IMR-90 (cell line): ENCODE results near the gene NUDT8. TPM values are rescaled to one million over a fixed set of nuclear protein-coding genes. Genes with fewer than 3 reads are reported as not detected.

Experiments used
- ATAC-seq: fragments of 200-7000 bp; cut with Tn5 transposase; 2 replicates; pipeline ENCODE4 v1.9.1; 2020; ENCODE audit warnings: low read depth, mild to moderate bottlenecking, moderate library complexity
- BruUV-seq: library from RNA; stranded (reverse); fragments of 400-500 nt; replicated peaks from 2 replicates; lab custom pipeline; 2021; lab: Mats Ljungman, UMichigan
- CTCF ChIA-PET: fragments of 300-600 bp; formaldehyde crosslinking; extraction: SDS; loops from one replicate; lab custom pipeline; 2021; ENCODE audit warnings: antibody characterized with exemption; lab: Yijun Ruan, JAX
- POLR2A ChIA-PET: fragments of 300-600 bp; sonication (Branson Sonifier 250); formaldehyde crosslinking; loops from one replicate; lab custom pipeline; 2022; ENCODE audit warnings: antibody characterized with exemption; ENCODE audit not compliant: unreplicated experiment; lab: Charles Lee
- DNase-seq: peaks from one replicate; pipeline ENCODE4 v3.0.0; 2013
- H2AFZ ChIP-seq: replicated peaks from 2 replicates; pipeline ENCODE3; 2013; ENCODE audit warnings: low read length, mild to moderate bottlenecking; ENCODE audit not compliant: poor library complexity
- H2AK5ac ChIP-seq: 2 replicates; pipeline ENCODE4 v1.6.1; 2013; ENCODE audit warnings: low read depth, low read length, inconsistent platforms
- H2AK9ac ChIP-seq: replicated peaks from 2 replicates; pipeline ENCODE3; 2013; ENCODE audit warnings: mild to moderate bottlenecking, low read depth, low read length, moderate library complexity; ENCODE audit not compliant: poor library complexity
- H2BK120ac ChIP-seq: 2 replicates; pipeline ENCODE4 v1.6.1; 2013; ENCODE audit warnings: low read depth, low read length, inconsistent platforms
- H2BK15ac ChIP-seq: 3 replicates; pipeline ENCODE4 v1.6.1; 2013; ENCODE audit warnings: low read depth, low read length, inconsistent platforms
- H2BK20ac ChIP-seq: 2 replicates; pipeline ENCODE4 v1.6.1; 2013; ENCODE audit warnings: low read depth, mild to moderate bottlenecking, inconsistent platforms, low read length, moderate library complexity
- H2BK5ac ChIP-seq: 2 replicates; pipeline ENCODE4 v1.6.1; 2013; ENCODE audit warnings: mild to moderate bottlenecking, low read depth, low read length, inconsistent platforms; ENCODE audit not compliant: poor library complexity, severe bottlenecking
- H3K14ac ChIP-seq: replicated peaks from 2 replicates; pipeline ENCODE4 v1.6.1; 2013; ENCODE audit warnings: low read depth, low read length, inconsistent platforms
- H3K18ac ChIP-seq: 2 replicates; pipeline ENCODE4 v1.6.1; 2013; ENCODE audit warnings: low read depth, low read length, control low read depth
- H3K23ac ChIP-seq: 2 replicates; pipeline ENCODE4 v1.6.1; 2013; ENCODE audit warnings: low read depth, low read length, inconsistent platforms
- H3K27ac ChIP-seq: 2 replicates; pipeline ENCODE4 v1.5.1; 2013; ENCODE audit warnings: mild to moderate bottlenecking, control low read depth, low read length; ENCODE audit not compliant: insufficient read depth
- H3K27me3 ChIP-seq: 2 replicates; pipeline ENCODE4 v1.6.1; 2013; ENCODE audit warnings: low read length; ENCODE audit not compliant: control insufficient read depth, insufficient read depth
- H3K36me3 ChIP-seq: 2 replicates; pipeline ENCODE4 v1.6.1; 2013; ENCODE audit warnings: low read length, mixed read lengths; ENCODE audit not compliant: control insufficient read depth, insufficient read depth
- H3K4ac ChIP-seq: 2 replicates; pipeline ENCODE4 v1.6.1; 2013; ENCODE audit warnings: low read depth, low read length, inconsistent platforms
- H3K4me1 ChIP-seq: 2 replicates; pipeline ENCODE4 v1.6.1; 2013; ENCODE audit warnings: low read length, mixed read lengths; ENCODE audit not compliant: control insufficient read depth, insufficient read depth
- H3K4me2 ChIP-seq: 2 replicates; pipeline ENCODE4 v1.6.1; 2013; ENCODE audit warnings: low read depth, mild to moderate bottlenecking, control low read depth, low read length, moderate library complexity
- H3K4me3 ChIP-seq: 2 replicates; pipeline ENCODE4 v1.5.1; 2013; ENCODE audit warnings: low read depth, mild to moderate bottlenecking, control low read depth, low read length, moderate library complexity; ENCODE audit not compliant: insufficient read depth
- H3K56ac ChIP-seq: 2 replicates; pipeline ENCODE4 v1.6.1; 2013; ENCODE audit warnings: low read length, inconsistent platforms; ENCODE audit not compliant: insufficient read depth; ENCODE audit errors: extremely low read depth
- H3K79me1 ChIP-seq, 2 experiments: 2 replicates each; pipeline ENCODE4 v1.6.1; 2013; ENCODE audit warnings: low read length in 2 of 2, inconsistent platforms in 1 of 2, low read depth in 1 of 2
- H3K9ac ChIP-seq: 2 replicates; pipeline ENCODE4 v1.6.1; 2013; ENCODE audit warnings: low read depth, low read length, control low read depth
- H3K9me1 ChIP-seq: 2 replicates; pipeline ENCODE4 v1.6.1; 2013; ENCODE audit warnings: low read length, inconsistent platforms; ENCODE audit not compliant: insufficient read depth
- H3K9me3 ChIP-seq: 2 replicates; pipeline ENCODE4 v1.6.1; 2013; ENCODE audit warnings: low read length; ENCODE audit not compliant: control insufficient read depth, insufficient read depth
- H4K20me1 ChIP-seq: 2 replicates; pipeline ENCODE4 v1.6.1; 2013; ENCODE audit warnings: low read length, inconsistent platforms; ENCODE audit not compliant: insufficient read depth
- H4K5ac ChIP-seq: 2 replicates; pipeline ENCODE4 v1.6.1; 2013; ENCODE audit warnings: mild to moderate bottlenecking, low read depth, low read length, control low read depth
- H4K8ac ChIP-seq, 2 experiments: 2 replicates each; pipeline ENCODE4 v1.6.1; 2013; ENCODE audit warnings: low read depth in 2 of 2, low read length in 2 of 2, control low read depth in 1 of 2, inconsistent platforms in 1 of 2
- H4K91ac ChIP-seq: 2 replicates; pipeline ENCODE4 v1.6.1; 2013; ENCODE audit warnings: low read depth, low read length, inconsistent platforms; ENCODE audit not compliant: insufficient read depth
- CEBPB ChIP-seq: IDR thresholded peaks from 2 replicates; pipeline ENCODE4 v1.6.1; 2012; ENCODE audit warnings: low read depth, low read length, improper control_type of control experiment
- FOS ChIP-seq: fragments of 150-350 bp; IDR thresholded peaks from 2 replicates; pipeline ENCODE4 v1.6.1; 2016; ENCODE audit warnings: low read depth, low read length
- MAFK ChIP-seq: IDR thresholded peaks from 2 replicates; pipeline ENCODE4 v1.6.1; 2012; ENCODE audit warnings: low read depth, low read length, improper control_type of control experiment
- MXI1 ChIP-seq: IDR thresholded peaks from 2 replicates; pipeline ENCODE4 v1.6.1; 2012; ENCODE audit warnings: low read depth, mild to moderate bottlenecking, low read length, moderate library complexity, borderline replicate concordance
- NFE2L2 ChIP-seq: fragments of 150-350 bp; IDR thresholded peaks from 2 replicates; pipeline ENCODE4 v1.6.1; 2016; ENCODE audit warnings: low read depth, mild to moderate bottlenecking, low read length
- POLR2A ChIP-seq: IDR thresholded peaks from 2 replicates; pipeline ENCODE4 v1.6.1; 2012; ENCODE audit warnings: mild to moderate bottlenecking, low read depth, low read length
- RAD21 ChIP-seq: IDR thresholded peaks from 2 replicates; pipeline ENCODE4 v1.6.1; 2012; ENCODE audit warnings: low read length, improper control_type of control experiment
- RCOR1 ChIP-seq: IDR thresholded peaks from 2 replicates; pipeline ENCODE4 v1.6.1; 2012; ENCODE audit warnings: mild to moderate bottlenecking, low read length, improper control_type of control experiment; ENCODE audit not compliant: insufficient replicate concordance
- RFX5 ChIP-seq: IDR thresholded peaks from 2 replicates; pipeline ENCODE4 v1.8.0; 2012; ENCODE audit warnings: low read depth, mild to moderate bottlenecking, low read length, moderate library complexity
- SMC3 ChIP-seq: fragments of 150-350 bp; IDR thresholded peaks from 2 replicates; pipeline ENCODE4 v1.6.1; 2016; ENCODE audit warnings: low read depth, mild to moderate bottlenecking, antibody characterized with exemption, low read length, moderate library complexity
- WGBS, 2 experiments: methylation state at CpG; one replicate each; pipeline versions ENCODE4 v1.1.5 to v1.1.7; 2013; ENCODE audit warnings: missing lambda C conversion rate in 2 of 2; ENCODE audit not compliant: insufficient read length in 1 of 2; ENCODE audit errors: extremely low coverage in 2 of 2; 5-methylcytosine and 5-hydroxymethylcytosine counted together
- dilution Hi-C: fragments of 300-500 bp; cut with HindIII; formaldehyde crosslinking; loops from one replicate; pipeline ENCODE4 v1.14.3; 2018; ENCODE audit warnings: low sequenced_read_pairs; ENCODE audit not compliant: unreplicated experiment
- in situ Hi-C: fragments of 300-500 bp; cut with MboI; formaldehyde crosslinking; loops from 3 replicates; pipeline ENCODE4 v1.14.3; 2019; ENCODE audit warnings: low sequenced_read_pairs, inconsistent platforms, mixed read lengths
- intact Hi-C: fragments of 100-400 bp; cut with micrococcal nuclease; formaldehyde crosslinking; loops from 2 replicates; pipeline ENCODE4 v1.10.0; 2022
- polyA plus RNA-seq, 3 experiments: library from polyadenylated mRNA; depleted of rRNA; stranded (reverse); fragments of >200 nt; gene quantifications; 2 replicates each; pipeline ENCODE4 v1.2.3, GENCODE V29; 2012; ENCODE audit warnings: low replicate concordance in 1 of 3
- total RNA-seq: library from RNA; depleted of rRNA; stranded (reverse); fragments of >200 nt; gene quantifications from 2 replicates; pipeline ENCODE4 v1.2.3, GENCODE V29; 2012
- TF ChIP-seq, protein P1 (sequence below): conservative IDR thresholded peaks from 2 replicates; pipeline ENCODE4 v1.5.1; 2012; ENCODE audit warnings: mild to moderate bottlenecking, low read depth, low read length, improper control_type of control experiment
- TF ChIP-seq, protein P2 (sequence below): fragments of 150-350 bp; IDR thresholded peaks from 2 replicates; pipeline ENCODE4 v1.6.1; 2017; ENCODE audit warnings: mild to moderate bottlenecking, antibody characterized with exemption, low read length, low read depth

The NUDT8 gene
- total and polyA plus RNA-seq, 2 of the 4 experiments (the other 2 are of a cell fraction): 1.4 to 2.5 TPM

DNA sequence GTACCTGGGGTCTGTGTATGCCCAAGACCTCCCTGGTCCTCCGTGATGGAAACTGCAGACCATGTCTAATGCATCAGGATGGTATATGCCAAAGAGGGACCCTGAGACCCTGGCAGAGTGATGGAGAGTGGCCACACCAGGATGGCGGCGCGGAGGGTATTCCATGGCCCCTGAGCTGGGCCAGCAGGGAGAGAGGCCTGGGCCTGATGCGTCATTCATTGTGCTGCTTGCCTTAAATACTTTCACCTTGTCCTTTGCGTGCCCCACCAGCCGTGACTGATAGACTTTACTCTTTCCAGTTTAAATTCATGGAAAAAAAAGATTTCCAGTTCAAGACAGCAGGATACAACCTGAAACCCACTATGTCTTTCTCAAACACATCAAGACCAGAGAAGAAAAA is 28.6 kb downstream of the NUDT8 start:
- Histone ChIP-seq H3K23ac (no peak overlapping the region), H3K27me3 (peaks cover 23% of the 10 kb centered on the region), H2BK15ac (no peak overlapping the region), H3K4ac (no peak overlapping the region), H3K9me3 (peaks cover 6% of the 10 kb centered on the region), H4K5ac (no peak overlapping the region), H3K36me3 (no peaks in the 10 kb centered on the region), H4K20me1 (no peaks in the 10 kb centered on the region), H3K9ac (no peak overlapping the region), H4K91ac (no peak overlapping the region), H2AK5ac (no peak overlapping the region), H2BK20ac (no peak overlapping the region), H3K4me3 (no peak overlapping the region), H3K79me1 (no peaks in the 10 kb centered on the region), H2BK120ac (no peak overlapping the region), H3K18ac (no peak overlapping the region), H2BK5ac (no peak overlapping the region), H3K9me1 (no peaks in the 10 kb centered on the region), H2AFZ (no peak overlapping the region), H3K14ac (no peak overlapping the region), H2AK9ac (peak overlapping the region; percentile 28), H4K8ac (no peak overlapping the region), H3K4me2 (no peak overlapping the region), H3K56ac (no peak overlapping the region), H3K4me1 (no peaks in the 10 kb centered on the region), H3K27ac (no peak overlapping the region)
- ATAC-seq (no peak), DNase-seq (no peak)
- dilution Hi-C loops (no loop called here), intact Hi-C loops (no loop called here), in situ Hi-C loops (no loop called here)
- TF ChIP-seq MAFK (no peak), NFE2L2 (no peak), RAD21 (no peak), POLR2A (no peak), FOS (no peak), CEBPB (no peak), SMC3 (no peak), RFX5 (no peak), MXI1 (no peak), RCOR1 (no peak)
- TF ChIP-seq, protein P1, sequence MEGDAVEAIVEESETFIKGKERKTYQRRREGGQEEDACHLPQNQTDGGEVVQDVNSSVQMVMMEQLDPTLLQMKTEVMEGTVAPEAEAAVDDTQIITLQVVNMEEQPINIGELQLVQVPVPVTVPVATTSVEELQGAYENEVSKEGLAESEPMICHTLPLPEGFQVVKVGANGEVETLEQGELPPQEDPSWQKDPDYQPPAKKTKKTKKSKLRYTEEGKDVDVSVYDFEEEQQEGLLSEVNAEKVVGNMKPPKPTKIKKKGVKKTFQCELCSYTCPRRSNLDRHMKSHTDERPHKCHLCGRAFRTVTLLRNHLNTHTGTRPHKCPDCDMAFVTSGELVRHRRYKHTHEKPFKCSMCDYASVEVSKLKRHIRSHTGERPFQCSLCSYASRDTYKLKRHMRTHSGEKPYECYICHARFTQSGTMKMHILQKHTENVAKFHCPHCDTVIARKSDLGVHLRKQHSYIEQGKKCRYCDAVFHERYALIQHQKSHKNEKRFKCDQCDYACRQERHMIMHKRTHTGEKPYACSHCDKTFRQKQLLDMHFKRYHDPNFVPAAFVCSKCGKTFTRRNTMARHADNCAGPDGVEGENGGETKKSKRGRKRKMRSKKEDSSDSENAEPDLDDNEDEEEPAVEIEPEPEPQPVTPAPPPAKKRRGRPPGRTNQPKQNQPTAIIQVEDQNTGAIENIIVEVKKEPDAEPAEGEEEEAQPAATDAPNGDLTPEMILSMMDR: no peak
- TF ChIP-seq, protein P2, sequence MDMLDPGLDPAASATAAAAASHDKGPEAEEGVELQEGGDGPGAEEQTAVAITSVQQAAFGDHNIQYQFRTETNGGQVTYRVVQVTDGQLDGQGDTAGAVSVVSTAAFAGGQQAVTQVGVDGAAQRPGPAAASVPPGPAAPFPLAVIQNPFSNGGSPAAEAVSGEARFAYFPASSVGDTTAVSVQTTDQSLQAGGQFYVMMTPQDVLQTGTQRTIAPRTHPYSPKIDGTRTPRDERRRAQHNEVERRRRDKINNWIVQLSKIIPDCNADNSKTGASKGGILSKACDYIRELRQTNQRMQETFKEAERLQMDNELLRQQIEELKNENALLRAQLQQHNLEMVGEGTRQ: no peak
- CTCF ChIA-PET: no interaction called here
- no TSS peak for BruUV-seq
- POLR2A ChIA-PET: no interaction called here
- 84% methylated on average over 7 of the region's 7 CpGs; no CpG with 5 or more reads in 1 of the 2 experiments for WGBS, 2 experiments
